ENCODE data around the gene TAF1.

TAF1 gene

GRCh38 chrX:71367396-71367795, 1.2 kb downstream of the TAF1 start:
- no peak for TF ChIP-seq CTCF (IDR thresholded peaks at IDR 0.05)

GRCh38 chrX:71372388-71372787, 6.2 kb downstream of the TAF1 start:
- no peak for TF ChIP-seq CTCF (IDR thresholded peaks at IDR 0.05)

GRCh38 chrX:71378732-71379131, 12.6 kb downstream of the TAF1 start:
- no peak for TF ChIP-seq CTCF (IDR thresholded peaks at IDR 0.05)

GRCh38 chrX:71393919-71394318, 27.8 kb downstream of the TAF1 start:
- TF ChIP-seq CTCF (IDR thresholded peaks at IDR 0.05), result no peak

GRCh38 chrX:71396576-71396975, 30.4 kb downstream of the TAF1 start:
- no peak for TF ChIP-seq CTCF (IDR thresholded peaks at IDR 0.05)

GRCh38 chrX:71400710-71401109, 34.6 kb downstream of the TAF1 start:
- TF ChIP-seq CTCF (IDR thresholded peaks at IDR 0.05), result no peak

- TF ChIP-seq CTCF (IDR thresholded peaks at IDR 0.05), result no peak
Observed at GRCh38 chrX:71420686-71421085, 54.5 kb downstream of the TAF1 start.

- TF ChIP-seq CTCF (IDR thresholded peaks at IDR 0.05), result no peak
Observed at GRCh38 chrX:71432733-71433132, 66.6 kb downstream of the TAF1 start.

Data from LNCAP (cell line).